Peyer's patch (tissue), 4 donors: Measurements from ENCODE around the gene SMDT1. TPM values are rescaled to one million over a fixed set of nuclear protein-coding genes. Genes with fewer than 3 reads are reported as not detected.
A peak's percentile ranks its signal among the peaks of the same experiment; 100 is the strongest.

Experiments used
- DNase-seq, 3 donors: peaks; one replicate each; pipeline ENCODE4 v3.0.0-alpha.2; 2017 to 2019
- H3K27ac ChIP-seq, 4 donors: fragments of 200-600 bp; sonication (generic); one replicate each; pipeline ENCODE4 v1.5.1; 2016 to 2019
- H3K27me3 ChIP-seq, 2 donors: fragments of 200-600 bp; sonication (generic); one replicate each; pipeline ENCODE4 v1.5.1; 2019
- H3K36me3 ChIP-seq, 3 donors: fragments of 200-600 bp; sonication (generic); one replicate each; pipeline ENCODE4 v1.5.1; 2016 to 2019
- H3K4me1 ChIP-seq, 4 donors: fragments of 200-600 bp; sonication (generic); one replicate each; pipeline ENCODE4 v1.5.1; 2016 to 2019
- H3K4me3 ChIP-seq, 4 donors: fragments of 200-600 bp; sonication (generic); 1 replicate in 3 of 4; 2 replicates in 1 of 4; pipeline ENCODE4 v1.5.1; 2016 to 2019; ENCODE audit warnings: mild to moderate bottlenecking in 1 of 4
- H3K9me3 ChIP-seq, 4 donors: fragments of 200-600 bp; sonication (generic); one replicate each; pipeline ENCODE4 v1.5.1; 2016 to 2019; ENCODE audit warnings: mild to moderate bottlenecking in 1 of 4
- CTCF ChIP-seq, 6 experiments: fragments of 450-650 bp in 4 of 6; fragments of 200-600 bp in 2 of 6; sonication (generic) in 1 of 6; IDR thresholded peaks; one replicate each; pipeline ENCODE4 v1.5.1; 2017 to 2019; ENCODE audit warnings: antibody characterized with exemption in 6 of 6, mild to moderate bottlenecking in 3 of 6, moderate library complexity in 1 of 6
- POLR2A ChIP-seq, 2 donors: fragments of 450-650 bp; IDR thresholded peaks; one replicate each; pipeline ENCODE4 v1.5.1; 2017; ENCODE audit warnings: antibody characterized with exemption in 2 of 2, mild to moderate bottlenecking in 2 of 2, moderate library complexity in 2 of 2
- total RNA-seq, 4 donors: library from RNA; depleted of rRNA; stranded (reverse); fragments of >200 nt; gene quantifications; one replicate each; pipeline ENCODE4 v1.1.0, GENCODE V29; 2016

Gene SMDT1, protein sequence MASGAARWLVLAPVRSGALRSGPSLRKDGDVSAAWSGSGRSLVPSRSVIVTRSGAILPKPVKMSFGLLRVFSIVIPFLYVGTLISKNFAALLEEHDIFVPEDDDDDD
- 10 to 100 TPM in 3 of 4 donors, 1 to 10 TPM in 1; 9.9 to 18.2 (median 17.0) TPM for total RNA-seq

GRCh38 chr22:42079319-42080251, at the start of gene SMDT1:
SMDT1 (plus strand) TSS chr22:42079700; CDS start chr22:42079769, 69 bp downstream.
- no peaks in the 10 kb centered on the region for H3K27me3 ChIP-seq
- H3K36me3 ChIP-seq: peaks cover 0 to 30% (median 0%) of the 10 kb centered on the region in 3 donors
- H3K9me3 ChIP-seq: no peaks in the 10 kb centered on the region
- TF ChIP-seq CTCF (IDR thresholded peaks at IDR 0.05) (no peak), POLR2A (IDR thresholded peaks at IDR 0.05) (peak; percentile 90 to 93)
- peak; percentile 99 to 100 (median 100) for DNase-seq
- H3K4me1 ChIP-seq: peaks cover 0 to 26% (median 6%) of the 10 kb centered on the region in 4 donors
- peak within 1 kb of the TSS; percentile 60 to 74 (median 72) for H3K4me3 ChIP-seq
- peak within 1 kb of the TSS; percentile 97 to 99 (median 98) for H3K27ac ChIP-seq

DNA sequence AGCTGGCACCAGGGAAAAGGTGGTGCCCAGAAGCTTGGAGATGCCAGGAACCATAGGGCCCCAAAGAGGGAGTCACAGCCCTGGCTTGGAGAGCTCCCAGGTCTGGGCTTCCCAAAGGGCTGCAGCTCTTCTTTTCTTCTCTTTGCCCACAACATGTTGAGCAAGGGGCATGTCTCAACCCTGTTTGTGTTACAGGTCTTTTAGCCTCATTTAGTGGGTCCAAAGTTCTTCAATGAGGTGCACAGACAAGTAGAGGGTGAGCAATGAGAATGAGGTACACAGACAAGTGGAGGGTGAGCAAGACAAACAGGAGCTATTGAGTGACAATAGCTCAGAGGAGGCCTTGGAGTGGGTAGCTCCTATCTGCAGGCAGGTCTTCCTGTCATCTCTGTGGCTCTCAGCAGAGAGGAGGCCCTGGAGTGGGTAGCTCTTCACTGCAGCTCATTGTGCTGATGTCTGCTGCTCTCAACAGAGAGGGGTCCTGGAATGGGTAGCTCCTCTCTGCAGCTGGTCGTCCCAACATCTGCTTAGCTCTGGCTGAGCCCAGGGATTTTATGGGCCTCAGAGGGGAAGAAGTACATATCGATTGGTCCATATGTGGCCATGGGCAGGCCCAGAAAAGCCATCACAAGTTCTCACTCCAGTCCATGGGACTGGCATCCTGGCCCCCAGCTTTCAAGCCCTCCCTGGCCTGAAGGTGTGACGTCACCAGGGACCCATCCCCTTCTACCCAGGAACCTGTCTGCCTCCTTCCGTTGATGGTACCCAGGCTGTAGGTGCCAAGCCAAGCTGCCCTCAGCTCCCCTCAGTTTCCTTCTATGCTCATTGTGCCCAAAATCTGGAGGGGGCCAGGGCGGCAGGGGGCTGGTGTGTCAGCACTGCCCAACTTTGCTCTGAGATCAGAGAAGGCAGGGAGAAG, 46.0 kb upstream of the SMDT1 start:
- DNase-seq: no peak
- no peaks in the 10 kb centered on the region for H3K4me1 ChIP-seq
- TF ChIP-seq POLR2A (IDR thresholded peaks at IDR 0.05) (no peak), CTCF (IDR thresholded peaks at IDR 0.05) (no peak)
- H3K9me3 ChIP-seq: peaks cover 0 to 8% (median 0%) of the 10 kb centered on the region in 4 donors
- H3K4me3 ChIP-seq: no peak overlapping the region
- H3K36me3 ChIP-seq: no peaks in the 10 kb centered on the region
- H3K27me3 ChIP-seq: no peaks in the 10 kb centered on the region
- H3K27ac ChIP-seq: no peak overlapping the region

DNA sequence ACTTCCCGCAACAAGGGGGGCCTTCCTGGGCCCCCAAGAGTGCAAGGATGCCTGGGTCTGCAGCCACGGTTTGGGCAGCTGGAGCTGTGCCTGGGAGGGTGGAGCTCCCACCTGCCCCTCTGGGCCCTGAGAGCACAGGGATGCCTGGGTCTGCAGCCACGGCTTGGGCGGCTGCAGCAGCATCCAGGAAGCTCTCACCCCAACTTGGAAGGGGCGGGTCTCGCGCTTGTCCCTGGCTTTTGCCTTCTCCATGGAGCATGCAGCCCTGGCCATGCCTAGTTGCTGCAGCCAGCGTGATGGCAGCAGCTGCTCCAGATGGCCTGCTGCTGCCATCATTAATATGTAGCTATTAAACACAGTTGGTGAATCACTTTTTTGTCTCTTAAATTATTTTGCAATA, 44.2 kb upstream of the SMDT1 start:
- H3K4me1 ChIP-seq: no peaks in the 10 kb centered on the region
- no peak overlapping the region for H3K4me3 ChIP-seq
- peaks cover 0 to 8% (median 0%) of the 10 kb centered on the region in 4 donors for H3K9me3 ChIP-seq
- H3K36me3 ChIP-seq: no peaks in the 10 kb centered on the region
- TF ChIP-seq CTCF (IDR thresholded peaks at IDR 0.05) (no peak), POLR2A (IDR thresholded peaks at IDR 0.05) (no peak)
- no peaks in the 10 kb centered on the region for H3K27me3 ChIP-seq
- no peak for DNase-seq
- H3K27ac ChIP-seq: no peak overlapping the region

DNA sequence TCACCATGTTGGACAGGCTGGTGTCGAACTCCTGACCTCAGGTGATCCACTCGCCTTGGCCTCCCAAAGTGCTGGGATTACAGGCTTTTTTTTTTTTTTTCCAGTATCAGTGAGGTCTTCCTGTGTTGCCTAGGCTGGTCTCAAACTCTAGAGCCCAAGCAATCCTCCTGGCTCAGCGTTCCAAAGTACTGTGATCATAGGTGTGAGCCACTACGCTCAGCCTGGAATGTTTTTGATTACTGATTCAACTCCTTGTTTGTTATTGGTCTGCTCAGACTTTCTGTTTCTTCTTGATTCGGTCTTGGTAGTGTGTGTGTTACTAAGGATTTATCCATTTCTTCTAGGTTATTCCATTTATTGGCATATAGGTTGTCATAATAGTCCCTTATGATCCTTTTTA, 40.2 kb upstream of the SMDT1 start:
- Histone ChIP-seq H3K27me3 (no peaks in the 10 kb centered on the region), H3K4me3 (no peak overlapping the region), H3K36me3 (no peaks in the 10 kb centered on the region), H3K9me3 (peaks cover 0 to 8% (median 0%) of the 10 kb centered on the region in 4 donors), H3K27ac (no peak overlapping the region), H3K4me1 (no peaks in the 10 kb centered on the region)
- no peak for DNase-seq
- no peak for TF ChIP-seq POLR2A (IDR thresholded peaks at IDR 0.05)
- no peak for TF ChIP-seq CTCF (IDR thresholded peaks at IDR 0.05)

GRCh38 chr22:42041784-42042183, 37.7 kb upstream of the SMDT1 start:
- H3K9me3 ChIP-seq: peaks cover 0 to 8% (median 0%) of the 10 kb centered on the region in 4 donors
- H3K4me3 ChIP-seq: no peak overlapping the region
- H3K4me1 ChIP-seq: no peaks in the 10 kb centered on the region
- DNase-seq: no peak
- no peak for TF ChIP-seq CTCF (IDR thresholded peaks at IDR 0.05)
- TF ChIP-seq POLR2A (IDR thresholded peaks at IDR 0.05): no peak
- H3K27me3 ChIP-seq: no peaks in the 10 kb centered on the region
- no peak overlapping the region for H3K27ac ChIP-seq
- H3K36me3 ChIP-seq: no peaks in the 10 kb centered on the region
